Hepatocyte (in vitro differentiated cells): ENCODE measurements around the gene ZNF547. TPM values are rescaled to one million over a fixed set of nuclear protein-coding genes. Genes with fewer than 3 reads are reported as not detected.

Experiments
- DNase-seq: peaks from one replicate; pipeline ENCODE4 v3.0.0-alpha.2; 2016; ENCODE audit warnings: low spot score
- H2AFZ ChIP-seq: fragments of 200-600 bp; sonication (generic); 2 replicates; pipeline ENCODE4 v1.6.0; 2016; ENCODE audit warnings: antibody characterized with exemption, mild to moderate bottlenecking
- H3K27ac ChIP-seq: fragments of 200-600 bp; sonication (generic); 2 replicates; pipeline ENCODE4 v1.5.1; 2016; ENCODE audit warnings: mild to moderate bottlenecking
- H3K27me3 ChIP-seq: fragments of 200-600 bp; sonication (generic); 2 replicates; pipeline ENCODE4 v1.6.1; 2016
- H3K36me3 ChIP-seq: fragments of 200-600 bp; sonication (generic); replicated peaks from 2 replicates; pipeline ENCODE4 v1.5.1; 2016; ENCODE audit warnings: low read depth; ENCODE audit not compliant: insufficient read depth
- H3K4me1 ChIP-seq: fragments of 200-600 bp; sonication (generic); 2 replicates; pipeline ENCODE4 v1.5.1; 2016; ENCODE audit warnings: mild to moderate bottlenecking, moderate library complexity; ENCODE audit not compliant: insufficient read depth
- H3K4me2 ChIP-seq: fragments of 200-600 bp; sonication (generic); 2 replicates; pipeline ENCODE4 v1.6.0; 2016
- H3K4me3 ChIP-seq: fragments of 200-600 bp; sonication (generic); 2 replicates; pipeline ENCODE4 v1.5.1; 2016; ENCODE audit warnings: mild to moderate bottlenecking
- H3K79me2 ChIP-seq: fragments of 200-600 bp; sonication (generic); 2 replicates; pipeline ENCODE4 v1.6.0; 2017; ENCODE audit warnings: mild to moderate bottlenecking
- H3K9me2 ChIP-seq: fragments of 200-600 bp; sonication (generic); replicated peaks from 2 replicates; pipeline ENCODE4 v1.6.0; 2017; ENCODE audit warnings: mild to moderate bottlenecking; ENCODE audit not compliant: insufficient read depth
- H3K9me3 ChIP-seq: fragments of 200-600 bp; sonication (generic); 2 replicates; pipeline ENCODE4 v1.5.1; 2016; ENCODE audit warnings: low read depth, mild to moderate bottlenecking
- H4K20me1 ChIP-seq: fragments of 200-600 bp; sonication (generic); 2 replicates; pipeline ENCODE4 v1.6.0; 2016; ENCODE audit warnings: mild to moderate bottlenecking; ENCODE audit not compliant: insufficient read depth, poor library complexity, severe bottlenecking
- CTCF ChIP-seq: fragments of 200-600 bp; sonication (generic); IDR thresholded peaks from 2 replicates; pipeline ENCODE4 v1.5.1; 2016; ENCODE audit warnings: antibody characterized with exemption, mild to moderate bottlenecking; ENCODE audit not compliant: poor library complexity
- EZH2 ChIP-seq: fragments of 200-600 bp; sonication (generic); IDR thresholded peaks from 2 replicates; pipeline ENCODE4 v1.6.1; 2016; ENCODE audit warnings: antibody characterized with exemption, mild to moderate bottlenecking, borderline replicate concordance
- EZH2phosphoT487 ChIP-seq: fragments of 200-600 bp; sonication (generic); IDR thresholded peaks from one replicate; pipeline ENCODE4 v1.6.1; 2018; ENCODE audit warnings: antibody characterized with exemption, mild to moderate bottlenecking, low read depth, moderate library complexity; ENCODE audit not compliant: unreplicated experiment, severe bottlenecking
- WGBS: methylation state at CpG from one replicate; pipeline ENCODE4 v1.1.6; 2016; ENCODE audit warnings: low lambda C conversion rate; ENCODE audit errors: missing lambda C conversion rate; 5-methylcytosine and 5-hydroxymethylcytosine counted together
- polyA plus RNA-seq: library from polyadenylated mRNA; unstranded; fragments of >200 nt; fragmentation: Nextera tagmentation; extraction: Ambion mirVana; gene quantifications from 2 replicates; pipeline ENCODE4 v1.2.1, GENCODE V29; 2016
- total RNA-seq: library from RNA; depleted of rRNA; stranded (reverse); fragments of >200 nt; gene quantifications from 2 replicates; pipeline ENCODE4 v1.2.3, GENCODE V29; 2014

ZNF547 gene
- total and polyA plus RNA-seq, 2 experiments from 2014 or later, result 1.8 to 5.2 TPM

DNA sequence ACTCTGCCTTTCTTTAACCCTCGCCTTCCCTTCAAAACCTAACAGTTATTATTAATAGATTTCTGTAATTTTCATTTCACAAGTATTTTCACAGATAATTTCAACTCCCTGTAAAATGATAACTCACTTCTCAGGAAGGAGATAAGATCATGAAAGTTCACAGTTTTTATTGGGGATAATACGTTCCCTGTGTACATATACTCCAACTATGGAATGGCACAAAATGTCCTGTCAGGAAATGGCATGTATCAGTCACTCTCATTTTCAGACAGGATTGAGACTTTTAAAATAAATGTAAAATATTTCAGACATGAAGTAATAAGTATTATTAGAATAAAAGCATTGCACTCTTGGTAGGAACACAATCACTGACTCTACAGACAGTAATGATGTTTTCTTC lies 932 bp upstream of the ZNF547 start:
- no peaks in the 10 kb centered on the region for H3K9me2 ChIP-seq
- peak overlapping the region; percentile 76 for H3K4me2 ChIP-seq
- peaks cover 27% of the 10 kb centered on the region for H3K79me2 ChIP-seq
- peak overlapping the region; percentile 87 for H2AFZ ChIP-seq
- peak overlapping the region; percentile 88 for H3K27ac ChIP-seq
- WGBS, result 84% methylated on average over 2 of the region's 2 CpGs
- H3K9me3 ChIP-seq, result no peaks in the 10 kb centered on the region
- no peaks in the 10 kb centered on the region for H3K27me3 ChIP-seq
- no peak for TF ChIP-seq EZH2phosphoT487
- no peak for TF ChIP-seq EZH2
- TF ChIP-seq CTCF, result no peak
- H3K4me3 ChIP-seq, result peak overlapping the region; percentile 18
- no peaks in the 10 kb centered on the region for H4K20me1 ChIP-seq
- DNase-seq, result no peak
- peaks cover 9% of the 10 kb centered on the region for H3K4me1 ChIP-seq
- no peaks in the 10 kb centered on the region for H3K36me3 ChIP-seq

- peaks cover 27% of the 10 kb centered on the region for H3K79me2 ChIP-seq
- peak overlapping the region; percentile 33 for H2AFZ ChIP-seq
- no peaks in the 10 kb centered on the region for H3K36me3 ChIP-seq
- WGBS, result 3% methylated on average over 12 of the region's 18 CpGs
- DNase-seq, result peak; percentile 40
- H3K27me3 ChIP-seq, result no peaks in the 10 kb centered on the region
- no peaks in the 10 kb centered on the region for H3K9me2 ChIP-seq
- H3K4me1 ChIP-seq, result peaks cover 9% of the 10 kb centered on the region
- H3K4me2 ChIP-seq, result peak overlapping the region; percentile 81
- TF ChIP-seq EZH2, result no peak
- TF ChIP-seq EZH2phosphoT487, result no peak
- no peak for TF ChIP-seq CTCF
- H3K27ac ChIP-seq, result peak overlapping the region; percentile 91
- H3K9me3 ChIP-seq, result no peaks in the 10 kb centered on the region
- H4K20me1 ChIP-seq, result no peaks in the 10 kb centered on the region
- H3K4me3 ChIP-seq, result peak overlapping the region; percentile 57
Measured at GRCh38 chr19:57363688-57364181, 384 bp downstream of the ZNF547 start.

DNA sequence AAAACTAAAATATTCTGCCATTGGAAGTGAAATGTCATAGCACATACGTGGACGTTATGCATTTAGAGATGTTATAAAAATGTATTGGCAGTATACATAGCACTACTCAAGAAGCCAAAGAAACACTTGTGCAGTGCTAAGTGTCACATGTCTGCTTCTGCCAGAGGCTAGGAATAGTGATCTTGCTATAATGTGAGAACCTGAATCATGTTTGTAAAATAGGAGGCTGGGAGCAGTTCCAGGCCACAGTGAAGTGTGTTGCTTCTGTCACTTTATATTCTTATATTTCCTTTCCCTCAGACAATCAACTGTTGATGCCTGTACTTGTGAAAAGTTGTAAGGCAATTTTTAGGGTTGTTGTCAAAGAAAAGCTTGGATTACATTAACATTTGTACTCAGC lies 3.4 kb downstream of the ZNF547 start:
- H3K27me3 ChIP-seq, result no peaks in the 10 kb centered on the region
- DNase-seq, result no peak
- no peaks in the 10 kb centered on the region for H4K20me1 ChIP-seq
- H3K79me2 ChIP-seq, result peaks cover 27% of the 10 kb centered on the region
- H3K27ac ChIP-seq, result no peak overlapping the region
- H3K9me2 ChIP-seq, result no peaks in the 10 kb centered on the region
- 98% methylated on average over 2 of the region's 2 CpGs for WGBS
- H3K4me3 ChIP-seq, result no peak overlapping the region
- H3K36me3 ChIP-seq, result no peaks in the 10 kb centered on the region
- H3K9me3 ChIP-seq, result no peaks in the 10 kb centered on the region
- peaks cover 9% of the 10 kb centered on the region for H3K4me1 ChIP-seq
- no peak overlapping the region for H2AFZ ChIP-seq
- TF ChIP-seq EZH2 (no peak), EZH2phosphoT487 (no peak), CTCF (no peak)
- H3K4me2 ChIP-seq, result no peak overlapping the region
